Lung (tissue), 12 donors: ENCODE data around the gene PPM1H. TPM values are rescaled to one million over a fixed set of nuclear protein-coding genes. Genes with fewer than 3 reads are reported as not detected.

Experiments
- ATAC-seq: fragments of 200-7000 bp; cut with Tn5 transposase; one replicate; pipeline ENCODE4 v1.9.1; 2020; ENCODE audit warnings: moderate number of reproducible peaks; ENCODE audit not compliant: insufficient read depth, low FRiP score
- DNase-seq, 3 donors: peaks; one replicate each; pipeline ENCODE4 v3.0.0-alpha.2; 2013 to 2017
- H3K27ac ChIP-seq, 2 donors: one replicate each; pipeline ENCODE4 v1.5.1; 2013; ENCODE audit warnings: mild to moderate bottlenecking in 2 of 2, moderate library complexity in 2 of 2, control low read depth in 1 of 2, inconsistent platforms in 1 of 2, low read depth in 1 of 2, low read length in 1 of 2
- H3K27me3 ChIP-seq, 3 donors: one replicate each; pipeline ENCODE4 v1.5.1; 2013; ENCODE audit warnings: low read length in 2 of 3; ENCODE audit not compliant: control insufficient read depth in 3 of 3, insufficient read depth in 3 of 3
- H3K36me3 ChIP-seq, 4 donors: one replicate each; pipeline ENCODE4 v1.5.1; 2013; ENCODE audit warnings: low read length in 4 of 4, mild to moderate bottlenecking in 1 of 4, moderate library complexity in 1 of 4; ENCODE audit not compliant: control insufficient read depth in 4 of 4, insufficient read depth in 4 of 4
- H3K4me1 ChIP-seq, 5 donors: one replicate each; pipeline ENCODE4 v1.5.1; 2013; ENCODE audit warnings: low read length in 5 of 5, mild to moderate bottlenecking in 2 of 5, moderate library complexity in 1 of 5; ENCODE audit not compliant: control insufficient read depth in 5 of 5, insufficient read depth in 5 of 5
- H3K4me3 ChIP-seq: one replicate; pipeline ENCODE4 v1.5.1; 2013; ENCODE audit warnings: mild to moderate bottlenecking, control low read depth, moderate library complexity
- H3K9ac ChIP-seq, 2 donors: one replicate each; pipeline ENCODE4 v1.5.1; 2013; ENCODE audit warnings: low read length in 2 of 2, control low read depth in 1 of 2; ENCODE audit not compliant: insufficient read depth in 1 of 2
- H3K9me3 ChIP-seq, 4 donors: one replicate each; pipeline ENCODE4 v1.5.1; 2013; ENCODE audit warnings: low read length in 3 of 4, mild to moderate bottlenecking in 1 of 4, moderate library complexity in 1 of 4; ENCODE audit not compliant: control insufficient read depth in 4 of 4, insufficient read depth in 3 of 4
- WGBS, 2 donors: extraction: QIAGEN DNeasy Blood & Tissue Kit; methylation state at CpG; one replicate each; pipeline ENCODE4 v1.1.7; 2013; 5-methylcytosine and 5-hydroxymethylcytosine counted together
- polyA plus RNA-seq, 2 donors: library from polyadenylated mRNA; stranded (reverse); fragments of 200-250 nt; gene quantifications; one replicate each; pipeline ENCODE4 v1.2.1, GENCODE V29; 2013
- total RNA-seq, 2 donors: library from RNA; depleted of rRNA in 1 of 2; stranded (reverse); fragments of >200 nt in 1 of 2; gene quantifications; one replicate each; pipeline ENCODE4 v1.2.1, GENCODE V29; 2014 to 2021
- TF ChIP-seq, protein P1 (sequence below): IDR thresholded peaks from 2 replicates; pipeline ENCODE4 v1.5.1; 2012; ENCODE audit warnings: mild to moderate bottlenecking; ENCODE audit errors: control extremely low read depth, extremely low read depth
- donor health status: control.
- donor health status: control.
- donor health status: Bipolar disorder and iron deficiency.
- donor health status: healthy.
- donor health status: DM: yes; HTN: yes; CAD: no.

The PPM1H gene
- total and polyA plus RNA-seq, 4 donors: 2.0 to 11.2 (median 5.7) TPM

GRCh38 chr12:62778187-62778586 is 156.8 kb downstream of the PPM1H start:
- Histone ChIP-seq H3K4me1 (no peaks in the 10 kb centered on the region), H3K9ac (no peak overlapping the region), H3K27ac (no peak overlapping the region), H3K27me3 (peaks cover 0 to 6% (median 0%) of the 10 kb centered on the region in 3 donors), H3K36me3 (no peaks in the 10 kb centered on the region), H3K4me3 (no peak overlapping the region), H3K9me3 (peaks cover 0 to 1% (median 0%) of the 10 kb centered on the region in 4 donors)
- WGBS, 2 donors: 95 to 99% methylated on average over 3 of the region's 3 CpGs
- DNase-seq (no peak), ATAC-seq (no peak)
- TF ChIP-seq, protein P1, sequence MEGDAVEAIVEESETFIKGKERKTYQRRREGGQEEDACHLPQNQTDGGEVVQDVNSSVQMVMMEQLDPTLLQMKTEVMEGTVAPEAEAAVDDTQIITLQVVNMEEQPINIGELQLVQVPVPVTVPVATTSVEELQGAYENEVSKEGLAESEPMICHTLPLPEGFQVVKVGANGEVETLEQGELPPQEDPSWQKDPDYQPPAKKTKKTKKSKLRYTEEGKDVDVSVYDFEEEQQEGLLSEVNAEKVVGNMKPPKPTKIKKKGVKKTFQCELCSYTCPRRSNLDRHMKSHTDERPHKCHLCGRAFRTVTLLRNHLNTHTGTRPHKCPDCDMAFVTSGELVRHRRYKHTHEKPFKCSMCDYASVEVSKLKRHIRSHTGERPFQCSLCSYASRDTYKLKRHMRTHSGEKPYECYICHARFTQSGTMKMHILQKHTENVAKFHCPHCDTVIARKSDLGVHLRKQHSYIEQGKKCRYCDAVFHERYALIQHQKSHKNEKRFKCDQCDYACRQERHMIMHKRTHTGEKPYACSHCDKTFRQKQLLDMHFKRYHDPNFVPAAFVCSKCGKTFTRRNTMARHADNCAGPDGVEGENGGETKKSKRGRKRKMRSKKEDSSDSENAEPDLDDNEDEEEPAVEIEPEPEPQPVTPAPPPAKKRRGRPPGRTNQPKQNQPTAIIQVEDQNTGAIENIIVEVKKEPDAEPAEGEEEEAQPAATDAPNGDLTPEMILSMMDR: no peak

- ATAC-seq (no peak), DNase-seq (no peak)
- H3K27me3 ChIP-seq: peaks cover 0 to 6% (median 0%) of the 10 kb centered on the region in 3 donors
- H3K9ac ChIP-seq: no peak overlapping the region
- no peak overlapping the region for H3K4me3 ChIP-seq
- no peaks in the 10 kb centered on the region for H3K4me1 ChIP-seq
- H3K9me3 ChIP-seq: peaks cover 0 to 1% (median 0%) of the 10 kb centered on the region in 4 donors
- TF ChIP-seq, protein P1: no peak
- no peak overlapping the region for H3K27ac ChIP-seq
- no peaks in the 10 kb centered on the region for H3K36me3 ChIP-seq
- WGBS, 2 donors: 85 to 87% methylated on average over 2 of the region's 2 CpGs
Measured at GRCh38 chr12:62776997-62777396, 158.0 kb downstream of the PPM1H start.

- DNase-seq (no peak), ATAC-seq (no peak)
- TF ChIP-seq, protein P1: no peak
Measured at GRCh38 chr12:62776575-62776974, 158.4 kb downstream of the PPM1H start.

DNA sequence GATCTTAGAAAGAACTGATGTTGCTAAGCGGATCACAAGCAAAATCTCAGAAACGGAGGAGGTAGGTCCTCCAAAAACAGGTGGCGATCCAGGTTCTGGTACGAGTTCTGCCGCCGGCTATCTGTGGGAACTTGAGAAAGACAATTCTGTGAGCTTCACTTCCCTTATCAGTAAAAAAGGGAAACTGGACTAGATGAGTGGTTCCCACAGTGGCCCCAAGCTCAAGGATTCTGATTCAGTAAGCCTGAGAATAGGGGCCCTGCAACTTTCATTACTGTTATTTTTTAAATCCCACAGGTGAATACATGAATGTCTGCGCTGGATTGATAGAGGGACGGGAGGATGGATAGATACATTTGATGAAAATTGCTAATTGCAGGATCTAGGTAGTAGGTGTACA is 160.2 kb downstream of the PPM1H start:
- Histone ChIP-seq H3K9ac (no peak overlapping the region), H3K4me1 (peaks cover 0 to 2% (median 0%) of the 10 kb centered on the region in 5 donors), H3K4me3 (no peak overlapping the region), H3K27me3 (peaks cover 0 to 6% (median 0%) of the 10 kb centered on the region in 3 donors), H3K9me3 (peaks cover 0 to 1% (median 0%) of the 10 kb centered on the region in 4 donors), H3K36me3 (no peaks in the 10 kb centered on the region), H3K27ac (no peak overlapping the region)
- TF ChIP-seq, protein P1: no peak
- no peak for DNase-seq
- 65 to 83% methylated on average over 8 of the region's 8 CpGs for WGBS, 2 donors
- ATAC-seq: no peak

More at GRCh38 chr12:62776575-62776974, 158.4 kb downstream of the PPM1H start:
- Histone ChIP-seq H3K9me3 (peaks cover 0 to 1% (median 0%) of the 10 kb centered on the region in 4 donors), H3K27ac (no peak overlapping the region), H3K4me3 (no peak overlapping the region), H3K36me3 (no peaks in the 10 kb centered on the region), H3K9ac (no peak overlapping the region), H3K27me3 (peaks cover 0 to 6% (median 0%) of the 10 kb centered on the region in 3 donors), H3K4me1 (no peaks in the 10 kb centered on the region)
